ENCODE data around the gene AVEN.
"Not testable (repeated sequence)": the region's sequence is repeated elsewhere in the genome, so short reads cannot be mapped to it uniquely, and the experiment has no call there.

Gene AVEN

GRCh38 chr15:34038871-34039789 is at the start of gene AVEN:
Gene AVEN, minus strand, starts transcription at chr15:34039204. Its CDS starts 158 bp downstream, at chr15:34039046.
- peak; percentile 65 for DNase-seq

GRCh38 chr15:34085746-34086145 is 46.7 kb upstream of the AVEN start:
- no peak for DNase-seq

- no peak for DNase-seq
Measured at GRCh38 chr15:34084086-34084485, 45.1 kb upstream of the AVEN start.

GRCh38 chr15:34079904-34080303 is 40.9 kb upstream of the AVEN start:
- no peak for DNase-seq

GRCh38 chr15:34078900-34079299 is 39.9 kb upstream of the AVEN start:
- no peak for DNase-seq

- DNase-seq = no peak
Measured at GRCh38 chr15:34076785-34077184, 37.8 kb upstream of the AVEN start.

GRCh38 chr15:34070003-34070402 is 31.0 kb upstream of the AVEN start:
- no peak for DNase-seq

GRCh38 chr15:34065941-34066340 is 26.9 kb upstream of the AVEN start:
- no peak for DNase-seq

GRCh38 chr15:34065261-34065660 is 26.3 kb upstream of the AVEN start:
- no peak for DNase-seq

- no peak for DNase-seq
Measured at GRCh38 chr15:34064438-34064837, 25.4 kb upstream of the AVEN start.

GRCh38 chr15:34059946-34060345 is 20.9 kb upstream of the AVEN start:
- DNase-seq = no peak

GRCh38 chr15:34059476-34059875 is 20.5 kb upstream of the AVEN start:
- no peak for DNase-seq

GRCh38 chr15:34056911-34057310 is 17.9 kb upstream of the AVEN start:
- DNase-seq = no peak

GRCh38 chr15:34055868-34056595 is 17.0 kb upstream of the AVEN start:
- DNase-seq = no peak

- DNase-seq = no peak
Measured at GRCh38 chr15:34054081-34054707, 15.2 kb upstream of the AVEN start.

- DNase-seq = not testable (repeated sequence)
Measured at GRCh38 chr15:34050385-34050784, 11.4 kb upstream of the AVEN start.

GRCh38 chr15:34049112-34049511 is 10.1 kb upstream of the AVEN start:
- DNase-seq = no peak

- DNase-seq = no peak
Measured at GRCh38 chr15:34047893-34048775, 9.1 kb upstream of the AVEN start.

- DNase-seq = no peak
Measured at GRCh38 chr15:34046471-34047145, 7.6 kb upstream of the AVEN start.

GRCh38 chr15:34043813-34044212 is 4.8 kb upstream of the AVEN start:
- DNase-seq = no peak

- DNase-seq = no peak
Measured at GRCh38 chr15:34043391-34043790, 4.4 kb upstream of the AVEN start.

- peak; percentile 59 for DNase-seq
Measured at GRCh38 chr15:34039790-34040113, 748 bp upstream of the AVEN start.
